GM18526 (cell line): ENCODE measurements around the gene COLEC12.
A peak's percentile ranks its signal among the peaks of the same experiment; 100 is the strongest.

Source experiments
- POLR2A ChIP-seq: IDR thresholded peaks from 3 replicates; pipeline ENCODE4 v1.6.1; 2011; ENCODE audit not compliant: insufficient read length; ENCODE audit errors: extremely low read depth

The COLEC12 gene

DNA sequence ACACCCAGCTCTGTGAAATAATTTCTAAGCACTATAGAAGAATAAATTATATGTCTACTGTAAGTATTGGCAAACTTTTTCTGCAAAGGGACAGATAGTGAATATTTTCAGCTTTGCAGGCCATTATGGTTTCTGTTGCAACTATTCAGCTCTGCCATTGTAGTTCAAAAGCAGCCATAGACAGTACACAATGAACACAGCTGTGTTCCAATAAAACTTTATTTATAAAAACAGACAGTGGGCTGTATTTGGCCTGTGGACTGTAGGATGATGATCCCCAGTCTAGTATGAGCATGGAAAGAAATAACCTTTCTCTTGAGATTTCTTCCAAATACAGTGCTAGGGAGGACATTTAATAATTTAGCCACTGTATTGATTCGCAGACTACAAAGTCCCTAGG, 197.5 kb downstream of the COLEC12 start:
- no peak for TF ChIP-seq POLR2A

DNA sequence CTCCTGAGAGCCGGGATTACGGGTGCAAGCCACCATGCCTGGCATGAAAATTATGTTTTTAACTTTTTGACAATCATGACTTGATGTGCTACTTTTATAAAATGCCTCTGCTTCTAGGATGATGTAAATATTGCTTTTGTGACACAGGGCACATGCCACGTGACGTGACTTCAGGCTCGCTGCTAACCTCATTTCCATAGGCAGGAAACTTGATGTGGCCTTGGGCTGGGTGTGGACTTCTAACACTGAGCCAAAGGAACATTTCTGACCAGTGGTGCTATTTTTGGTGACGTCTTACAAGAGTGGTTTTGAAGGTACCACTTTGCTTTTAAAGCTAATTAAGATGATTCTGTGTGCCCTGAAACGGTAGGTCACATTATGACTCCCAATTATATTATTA, 198.4 kb downstream of the COLEC12 start:
- no peak for TF ChIP-seq POLR2A

DNA sequence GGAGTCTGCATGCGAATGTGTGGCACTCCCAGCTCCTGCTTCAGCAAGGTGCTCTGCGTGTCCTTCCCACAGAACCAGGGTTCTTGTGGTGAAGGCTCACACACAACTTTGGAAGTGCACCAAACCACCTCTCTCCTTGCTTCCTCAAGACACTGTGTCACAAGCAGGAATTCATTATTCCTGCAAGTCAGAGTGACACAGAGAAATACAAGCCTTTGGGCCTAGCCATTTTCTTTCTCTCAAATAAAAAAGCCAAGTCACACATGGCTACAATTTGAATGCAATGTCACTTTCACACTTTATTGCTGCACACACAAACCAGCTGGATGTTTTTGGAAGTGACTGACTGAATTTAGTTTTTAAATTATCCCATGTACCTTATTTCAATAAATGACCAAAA, 202.6 kb downstream of the COLEC12 start:
- TF ChIP-seq POLR2A, result no peak

DNA sequence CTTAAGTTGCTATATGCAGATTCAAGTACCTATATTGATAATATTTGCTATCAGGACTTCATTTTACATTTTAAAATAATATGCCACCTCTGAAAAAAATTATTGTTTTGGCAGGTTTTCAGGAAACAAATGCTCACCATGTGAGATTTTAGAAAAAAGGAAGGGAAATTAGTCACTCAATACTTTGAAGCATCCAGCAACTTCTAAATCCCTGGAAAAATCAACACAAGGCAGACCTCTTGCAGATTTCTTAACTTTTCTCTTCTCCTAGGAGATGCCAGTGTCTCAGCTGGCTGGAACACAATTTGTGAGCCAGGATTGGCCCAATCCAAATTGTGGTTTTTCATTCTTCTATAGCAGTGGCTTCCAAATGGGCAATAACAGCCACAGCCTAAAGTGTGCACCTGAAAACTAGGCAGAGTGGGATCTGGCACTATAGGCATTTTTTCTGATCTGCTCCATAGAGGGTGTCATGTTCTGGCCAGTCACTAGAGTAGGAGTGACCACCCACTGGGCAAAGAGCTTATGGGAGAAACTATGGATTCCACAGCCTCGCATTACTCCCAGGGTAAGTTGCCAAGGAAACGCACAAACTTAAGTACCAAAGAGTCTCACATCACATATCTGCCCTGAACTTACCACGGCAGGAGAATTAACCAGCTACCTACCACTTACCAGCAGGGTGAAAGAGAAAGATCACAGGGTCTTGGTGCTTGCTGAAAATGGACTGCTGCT, 204.6 kb downstream of the COLEC12 start:
- no peak for TF ChIP-seq POLR2A

DNA sequence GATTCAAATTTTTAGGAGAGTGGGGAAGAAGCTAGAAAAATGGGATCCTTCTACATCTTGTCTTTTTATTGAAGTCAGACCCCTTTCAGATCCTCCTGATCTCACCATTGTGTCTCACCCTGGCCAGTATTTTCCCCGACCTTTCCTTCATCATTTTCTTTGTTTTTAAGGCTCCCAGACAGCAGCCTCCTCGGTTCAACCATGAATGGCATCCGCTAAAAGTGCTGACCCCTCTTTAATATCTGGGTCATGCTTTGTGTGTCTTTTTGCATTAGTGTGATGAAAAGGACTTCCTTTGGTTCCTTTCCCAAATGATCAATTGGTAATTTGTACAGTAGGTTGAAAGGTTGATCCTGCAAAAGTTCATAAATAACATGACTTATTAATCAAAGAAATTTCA, 205.9 kb downstream of the COLEC12 start:
- TF ChIP-seq POLR2A, result no peak

DNA sequence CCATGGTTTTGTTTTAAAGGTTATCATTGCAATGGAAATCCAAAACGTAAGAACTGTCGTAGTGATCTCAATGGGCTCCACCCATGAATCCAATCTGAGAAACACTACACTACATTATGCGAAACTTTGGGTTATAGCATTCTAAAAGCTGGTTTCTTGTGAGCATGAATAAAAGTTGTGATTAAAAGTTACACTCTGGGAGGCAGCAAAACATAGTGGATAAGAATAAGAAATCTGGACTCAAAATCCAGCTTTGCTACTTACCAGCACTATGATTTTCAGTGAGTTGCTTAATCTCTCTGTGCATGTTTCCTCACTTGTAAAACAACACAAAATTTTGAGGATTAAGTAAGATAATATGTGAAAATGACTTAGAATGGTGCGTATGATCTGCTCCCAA, 207.0 kb downstream of the COLEC12 start:
- no peak for TF ChIP-seq POLR2A

DNA sequence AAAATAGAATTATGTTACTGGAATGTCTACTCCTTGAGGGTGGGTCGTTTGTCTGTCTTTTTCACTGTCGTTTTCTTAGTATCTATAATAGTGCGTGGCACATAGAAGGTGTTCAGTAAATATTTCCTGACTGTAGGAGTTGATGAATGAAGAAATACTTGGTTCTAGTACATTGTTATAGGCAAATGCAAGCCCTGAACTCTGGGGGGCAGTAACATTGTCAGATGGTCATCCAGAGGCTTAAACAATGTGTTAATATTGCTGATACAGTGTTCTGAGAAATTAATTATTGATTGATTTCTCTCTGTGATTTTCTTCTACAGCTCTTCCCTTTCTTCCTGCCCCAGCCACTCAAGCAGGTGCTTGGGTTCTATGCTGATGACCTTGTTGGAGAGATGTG, 208.2 kb downstream of the COLEC12 start:
- TF ChIP-seq POLR2A, result no peak

DNA sequence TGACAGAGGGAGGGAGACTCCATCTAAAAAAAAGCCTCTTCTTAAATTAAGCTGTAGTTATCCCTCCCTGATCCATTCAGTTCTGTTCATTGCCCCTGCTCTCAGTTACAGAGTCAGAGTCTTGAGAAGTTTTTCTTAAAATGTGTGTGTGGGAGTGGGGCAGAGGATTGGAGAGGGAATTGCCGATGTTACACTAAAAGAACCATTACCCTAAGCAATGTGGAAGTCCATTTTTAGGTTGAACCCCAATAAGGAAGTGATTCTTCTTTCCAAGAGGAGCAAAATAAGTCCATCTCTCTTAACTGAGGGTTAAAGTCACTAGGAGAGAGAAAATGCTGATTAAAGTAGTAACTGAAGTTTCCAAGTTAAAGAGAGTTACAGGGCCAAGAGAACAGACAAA, 211.5 kb downstream of the COLEC12 start:
- TF ChIP-seq POLR2A, result no peak

DNA sequence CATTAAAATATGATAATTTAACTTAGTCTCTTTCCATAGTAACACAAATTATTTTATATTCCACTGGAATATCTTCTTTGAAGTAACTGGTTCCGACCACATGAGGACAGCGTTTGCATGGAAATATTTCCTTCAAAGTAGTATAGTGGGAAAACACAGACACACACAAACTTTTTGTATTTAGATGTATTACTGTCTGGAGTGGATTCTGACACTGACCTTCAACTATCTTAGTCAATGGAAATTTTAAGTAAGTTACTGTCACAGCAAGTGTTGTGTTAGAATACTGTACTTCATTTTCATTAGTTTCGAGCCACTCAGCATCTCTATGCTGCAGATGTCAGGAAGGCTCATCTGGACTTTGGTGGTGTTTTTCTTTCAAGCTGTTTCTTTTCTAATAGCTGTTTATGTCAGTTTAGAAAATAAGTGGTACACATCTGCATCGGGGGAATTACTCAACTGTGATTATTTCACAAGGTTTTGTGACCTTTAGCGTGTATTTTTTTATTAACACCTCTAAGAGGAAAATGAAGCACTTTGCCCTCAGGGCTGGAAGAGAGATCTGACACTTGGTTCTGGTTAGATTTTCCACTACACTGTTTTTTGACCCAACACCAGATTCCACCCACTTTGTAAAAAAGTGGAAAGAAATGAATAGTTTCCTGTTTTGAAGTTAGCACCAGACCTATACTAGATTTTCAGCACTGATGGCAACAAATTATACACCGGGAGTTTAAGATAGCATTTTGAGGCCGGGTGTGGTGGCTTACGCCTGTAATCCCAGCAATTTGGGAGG, 213.8 kb downstream of the COLEC12 start:
- TF ChIP-seq POLR2A, result no peak

DNA sequence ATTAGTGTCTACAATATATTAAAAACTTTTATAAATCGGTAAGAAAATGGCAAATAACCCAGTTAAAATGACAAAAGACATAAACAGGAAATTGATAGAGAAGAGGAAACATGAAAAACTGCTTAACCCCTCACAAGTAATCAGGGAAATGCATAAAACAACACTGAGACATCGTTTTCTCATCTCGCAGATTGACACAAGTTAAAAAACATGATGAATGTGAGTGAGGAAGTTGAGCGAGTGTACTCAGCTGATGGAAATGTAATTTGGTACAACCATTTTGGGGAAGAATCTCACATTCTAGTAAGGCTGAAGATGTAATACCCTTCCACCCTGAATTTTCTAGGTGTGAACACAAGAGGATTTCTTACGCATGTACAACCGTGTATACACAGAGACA, 214.7 kb downstream of the COLEC12 start:
- no peak for TF ChIP-seq POLR2A

DNA sequence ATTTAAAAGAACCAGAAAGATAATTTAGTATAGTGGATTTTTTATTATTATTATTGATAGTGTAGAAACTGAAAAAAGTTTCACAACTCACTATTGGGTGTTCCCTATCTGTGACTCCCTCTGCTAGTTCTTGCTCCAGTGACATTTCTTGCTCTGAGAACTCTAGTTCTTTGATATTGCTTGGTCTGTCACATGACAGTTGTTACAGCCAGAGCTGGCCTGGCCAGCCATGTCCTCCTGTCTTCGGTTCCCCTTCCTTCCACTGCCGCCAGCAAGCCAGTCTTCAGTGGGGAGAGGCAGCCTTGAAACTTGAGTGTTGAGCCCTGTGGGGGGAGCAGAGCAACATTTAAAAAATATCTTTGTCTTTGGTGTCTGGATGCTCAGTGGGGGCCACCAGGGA, 225.0 kb downstream of the COLEC12 start:
- no peak for TF ChIP-seq POLR2A

DNA sequence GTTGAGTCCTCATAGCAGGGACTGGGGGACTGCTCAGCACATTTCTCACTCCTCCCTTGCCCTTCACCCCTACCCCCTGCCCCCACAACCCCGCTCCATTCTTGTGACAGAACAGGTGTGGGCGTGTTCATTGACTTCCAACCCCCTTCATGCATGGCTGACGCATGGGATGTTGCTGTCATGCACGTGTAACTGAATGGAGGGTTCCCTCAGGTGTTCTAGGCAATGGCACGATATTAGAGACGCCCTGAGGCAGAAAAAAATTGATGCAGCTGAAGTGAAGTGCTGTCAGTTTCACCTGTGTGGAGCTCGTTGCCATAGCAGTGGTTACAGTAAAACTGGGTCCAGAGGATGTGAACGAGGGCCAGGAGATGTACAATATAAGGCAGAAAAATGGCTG, 226.2 kb downstream of the COLEC12 start:
- TF ChIP-seq POLR2A, result no peak

DNA sequence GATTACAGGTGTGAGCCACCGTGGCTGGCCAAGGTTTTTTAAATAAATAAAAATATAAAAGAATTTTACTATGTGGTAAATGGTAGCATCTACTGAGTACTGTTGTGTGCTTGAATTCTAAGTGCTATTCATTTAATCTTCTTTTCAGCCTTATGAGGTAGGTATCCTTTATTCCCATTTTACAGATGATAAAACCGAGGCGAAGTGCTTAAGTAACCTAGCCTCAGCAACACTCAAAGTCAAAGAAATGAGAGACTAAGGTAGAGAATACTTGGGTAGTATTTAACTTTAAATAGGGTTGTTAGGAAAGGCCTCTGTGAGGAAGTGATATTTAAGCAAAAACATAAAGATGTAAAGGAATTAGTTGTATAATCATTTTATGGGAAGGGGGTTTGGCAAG, 227.0 kb downstream of the COLEC12 start:
- TF ChIP-seq POLR2A, result no peak

DNA sequence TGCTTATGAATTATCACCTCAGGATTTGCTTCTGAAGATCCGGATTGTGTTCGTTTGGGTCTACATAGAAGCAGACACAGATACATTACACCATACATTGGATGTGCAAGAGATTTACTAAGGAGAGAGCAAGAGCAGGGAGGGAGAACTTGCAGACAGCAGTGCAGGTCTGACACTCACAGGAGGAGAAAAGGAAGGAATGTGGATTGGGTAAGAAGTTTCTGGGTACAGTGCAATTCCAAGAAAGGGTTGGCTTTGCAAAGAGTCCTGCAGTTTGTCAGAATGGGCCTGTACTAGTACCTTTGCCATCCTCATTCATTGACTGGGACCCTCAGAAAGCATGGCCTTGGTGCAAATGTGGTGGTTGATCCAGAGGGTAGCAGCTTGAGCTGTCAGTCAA, 227.9 kb downstream of the COLEC12 start:
- no peak for TF ChIP-seq POLR2A

DNA sequence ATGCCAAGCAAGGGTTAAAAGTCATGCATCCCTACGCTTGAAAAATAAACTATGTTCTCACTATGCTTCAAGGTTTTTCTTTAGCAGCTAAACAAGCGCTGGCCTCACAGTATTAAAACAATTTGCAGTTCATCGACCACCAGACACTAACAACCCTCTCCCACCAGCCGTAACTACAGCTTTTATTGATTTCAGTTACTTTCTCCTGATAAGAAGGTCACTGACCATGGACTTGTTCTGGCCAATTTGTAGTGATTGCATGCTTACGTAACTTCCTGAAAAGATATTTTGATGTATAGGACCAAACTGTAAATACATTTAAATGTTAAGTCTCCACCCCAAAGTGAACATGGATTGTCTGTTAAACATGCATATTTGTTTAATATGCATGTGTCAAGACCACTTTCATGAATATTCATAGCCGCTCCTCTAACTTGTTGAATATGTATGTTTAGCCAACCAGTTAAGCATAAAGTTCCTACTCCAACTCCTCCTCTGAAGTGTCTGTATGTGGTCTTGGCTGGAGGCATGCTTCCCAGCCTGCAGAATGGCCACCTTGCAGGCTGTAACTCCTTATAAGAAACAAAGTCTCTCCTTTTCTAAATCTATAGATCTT, 230.9 kb downstream of the COLEC12 start:
- no peak for TF ChIP-seq POLR2A

DNA sequence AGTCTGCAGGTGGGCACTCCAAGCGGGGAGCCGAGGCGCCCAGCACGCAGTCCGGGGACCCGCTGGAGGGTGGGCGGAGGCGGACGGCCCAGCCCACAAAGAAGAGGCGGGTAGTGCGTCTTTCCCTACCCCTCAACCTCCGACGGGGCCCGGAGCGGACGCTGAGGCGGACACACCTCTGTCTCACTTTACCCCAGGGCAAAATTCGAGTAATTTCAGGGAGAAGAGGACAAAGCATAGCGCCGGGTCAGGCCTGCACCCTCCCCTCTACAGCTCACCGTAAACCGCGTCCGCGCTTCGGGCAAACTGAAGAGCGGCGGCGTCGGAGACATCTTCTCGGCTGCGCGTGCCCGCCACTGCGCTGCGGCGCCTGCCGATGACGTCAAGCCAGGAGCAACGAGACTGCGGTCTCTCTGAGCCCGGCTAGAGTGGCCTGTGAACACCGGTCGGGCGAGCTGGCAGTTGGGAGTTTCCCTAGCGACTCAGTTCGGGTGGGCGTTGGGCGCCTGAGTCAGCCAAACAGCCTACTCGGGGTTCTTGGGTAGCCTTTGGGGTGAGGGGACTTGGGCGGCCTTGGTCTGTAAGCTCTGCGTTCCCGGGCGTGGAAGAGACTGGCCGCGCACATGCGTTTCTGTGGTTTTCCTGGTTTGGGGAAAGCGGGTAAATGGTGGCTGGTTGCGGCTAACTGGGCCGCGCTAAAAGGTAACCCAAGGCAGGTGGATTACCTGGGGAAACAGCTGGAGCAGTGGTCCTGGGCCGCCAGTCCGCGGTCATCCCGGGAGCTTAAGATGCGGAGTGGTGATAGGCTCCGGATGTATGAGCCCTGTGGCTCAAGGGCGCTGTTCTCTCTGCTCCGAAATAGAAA, 232.6 kb downstream of the COLEC12 start, which contains the start of gene THOC1:
TSS of gene THOC1 (minus strand) at position 360 of the 865 bp plus-strand sequence. CDS start at position 332, 28 bp downstream.
- peak; percentile 89 for TF ChIP-seq POLR2A

DNA sequence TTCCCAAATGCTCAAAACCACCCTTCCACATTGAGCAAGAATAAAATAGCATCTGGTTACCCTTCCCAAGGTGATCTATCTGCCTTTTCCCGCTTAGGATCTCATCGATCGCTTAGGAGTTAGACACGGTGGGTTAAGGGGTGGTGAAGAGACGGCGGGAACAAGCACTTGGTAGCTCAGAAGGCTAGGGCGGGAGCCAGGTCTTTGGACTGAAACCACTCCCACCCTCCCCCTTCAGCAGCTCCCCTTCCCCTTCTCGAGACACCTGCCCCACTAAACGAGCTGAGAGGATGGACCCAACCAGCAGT, 233.2 kb downstream of the COLEC12 start:
- no peak for TF ChIP-seq POLR2A
